Measurements from ENCODE around the gene PPARD. TPM values are rescaled to one million over a fixed set of nuclear protein-coding genes. Genes with fewer than 3 reads are reported as not detected.
A peak's percentile ranks its signal among the peaks of the same experiment; 100 is the strongest.

PPARD gene
- total and polyA plus RNA-seq, 12 donors: 12.9 to 21.0 (median 13.9) TPM

- Histone ChIP-seq H3K9me3 (no peaks in the 10 kb centered on the region), H3K4me3 (no peak overlapping the region), H3K4me1 (peaks cover 0 to 43% (median 4%) of the 10 kb centered on the region in 9 donors), H3K36me3 (peaks cover 0 to 34% (median 0%) of the 10 kb centered on the region in 9 donors), H3K27me3 (no peaks in the 10 kb centered on the region), H3K27ac (peak overlapping the region in 1 of 10 donors; percentile 81)
- intact Hi-C loops (cut with DNase I): no loop called here
- no peak for DNase-seq
- TF ChIP-seq CTCF (IDR thresholded peaks at IDR 0.05): no peak
- 47 to 62% methylated on average over 2 of the region's 2 CpGs for WGBS, 2 donors
- ATAC-seq: no peak
These were observed 29.6 kb upstream of the PPARD start for GRCh38 chr6:35312807-35313206.

- ATAC-seq (peak; percentile 17 to 63 (median 37)), DNase-seq (no peak)
- no peaks in the 10 kb centered on the region for H3K27me3 ChIP-seq
- peak overlapping the region; percentile 40 to 82 (median 56) for H3K4me3 ChIP-seq
- no peak for TF ChIP-seq CTCF (IDR thresholded peaks at IDR 0.05)
- H3K27ac ChIP-seq: peak overlapping the region in 4 of 10 donors; percentile 30 to 58 (median 48)
- WGBS, 2 donors: 22 to 24% methylated on average over 28 of the region's 28 CpGs
- peaks cover 0 to 20% (median 10%) of the 10 kb centered on the region in 9 donors for H3K4me1 ChIP-seq
- intact Hi-C loops (cut with DNase I): loop anchor here in 1 of 10 donors (5.0 kb wide), 1 partner anchor 305 kb away; no protein-coding TSS in a partner anchor
- H3K36me3 ChIP-seq: peaks cover 0 to 77% (median 0%) of the 10 kb centered on the region in 9 donors
- H3K9me3 ChIP-seq: no peaks in the 10 kb centered on the region
These were observed 24.7 kb upstream of the PPARD start for GRCh38 chr6:35317483-35318195.

- 16 to 18% methylated on average over 52 to 55 of the region's 55 CpGs for WGBS, 2 donors
- ATAC-seq (peak; percentile 98 to 99 (median 99)), DNase-seq (peak; percentile 80 to 88)
- peaks cover 0 to 16% (median 10%) of the 10 kb centered on the region in 9 donors for H3K4me1 ChIP-seq
- peak overlapping the region in 4 of 10 donors; percentile 30 to 58 (median 48) for H3K27ac ChIP-seq
- intact Hi-C loops (cut with DNase I): loop anchor here in 1 of 10 donors (5.0 kb wide), 1 partner anchor 304 kb away; no protein-coding TSS in a partner anchor
- H3K36me3 ChIP-seq: peaks cover 0 to 81% (median 0%) of the 10 kb centered on the region in 9 donors
- H3K27me3 ChIP-seq: no peaks in the 10 kb centered on the region
- H3K9me3 ChIP-seq: no peaks in the 10 kb centered on the region
- TF ChIP-seq CTCF (IDR thresholded peaks at IDR 0.05): peak in 3 of 9 donors; percentile 20 to 35 (median 21)
- peak overlapping the region; percentile 40 to 82 (median 56) for H3K4me3 ChIP-seq
These were observed 23.9 kb upstream of the PPARD start for GRCh38 chr6:35318196-35319171.
